HUDEP-2 (cell line): ENCODE results near the gene NANOGP8.
"Not testable (repeated sequence)": the region's sequence is repeated elsewhere in the genome, so short reads cannot be mapped to it uniquely, and the experiment has no call there.

Source experiments
- DNase-seq, 76 experiments: peaks; one replicate each; lab custom pipeline; 2025; ENCODE audit not compliant: unreplicated experiment in 76 of 76; lab: John Stamatoyannopoulos, UW

The NANOGP8 gene

GRCh38 chr15:35085176-35085919 is at the start of gene NANOGP8:
Gene NANOGP8 (minus strand): TSS chr15:35085295. CDS start chr15:35085110, 185 bp downstream.
- not testable (repeated sequence) for DNase-seq

GRCh38 chr15:35134299-35134698 is 49.2 kb upstream of the NANOGP8 start:
- DNase-seq = no peak

- no peak for DNase-seq
Observed at GRCh38 chr15:35130245-35130644, 45.1 kb upstream of the NANOGP8 start.

GRCh38 chr15:35129361-35129760 is 44.3 kb upstream of the NANOGP8 start:
- no peak for DNase-seq

GRCh38 chr15:35127717-35128116 is 42.6 kb upstream of the NANOGP8 start:
- no peak for DNase-seq

GRCh38 chr15:35126236-35126635 is 41.1 kb upstream of the NANOGP8 start:
- DNase-seq = no peak

- no peak for DNase-seq
Observed at GRCh38 chr15:35123743-35124142, 38.6 kb upstream of the NANOGP8 start.

GRCh38 chr15:35121611-35122359 is 36.7 kb upstream of the NANOGP8 start:
- no peak for DNase-seq

- DNase-seq = no peak
Observed at GRCh38 chr15:35120173-35120572, 35.1 kb upstream of the NANOGP8 start.

- DNase-seq = no peak
Observed at GRCh38 chr15:35118960-35119359, 33.9 kb upstream of the NANOGP8 start.

GRCh38 chr15:35117543-35118265 is 32.6 kb upstream of the NANOGP8 start:
- DNase-seq = no peak

- DNase-seq = no peak
Observed at GRCh38 chr15:35115155-35115725, 30.1 kb upstream of the NANOGP8 start.

- DNase-seq = no peak
Observed at GRCh38 chr15:35112346-35112745, 27.3 kb upstream of the NANOGP8 start.

GRCh38 chr15:35111861-35112260 is 26.8 kb upstream of the NANOGP8 start:
- DNase-seq = no peak

GRCh38 chr15:35108453-35108852 is 23.4 kb upstream of the NANOGP8 start:
- DNase-seq = no peak

- no peak for DNase-seq
Observed at GRCh38 chr15:35107561-35107960, 22.5 kb upstream of the NANOGP8 start.

GRCh38 chr15:35107122-35107521 is 22.0 kb upstream of the NANOGP8 start:
- DNase-seq = no peak

- DNase-seq = no peak
Observed at GRCh38 chr15:35104526-35105147, 19.5 kb upstream of the NANOGP8 start.

GRCh38 chr15:35102186-35102585 is 17.1 kb upstream of the NANOGP8 start:
- DNase-seq = no peak

GRCh38 chr15:35101335-35101734 is 16.2 kb upstream of the NANOGP8 start:
- DNase-seq = no peak

- no peak for DNase-seq
Observed at GRCh38 chr15:35098737-35099136, 13.6 kb upstream of the NANOGP8 start.
